ENCODE data around the gene HTRA3.

DNA sequence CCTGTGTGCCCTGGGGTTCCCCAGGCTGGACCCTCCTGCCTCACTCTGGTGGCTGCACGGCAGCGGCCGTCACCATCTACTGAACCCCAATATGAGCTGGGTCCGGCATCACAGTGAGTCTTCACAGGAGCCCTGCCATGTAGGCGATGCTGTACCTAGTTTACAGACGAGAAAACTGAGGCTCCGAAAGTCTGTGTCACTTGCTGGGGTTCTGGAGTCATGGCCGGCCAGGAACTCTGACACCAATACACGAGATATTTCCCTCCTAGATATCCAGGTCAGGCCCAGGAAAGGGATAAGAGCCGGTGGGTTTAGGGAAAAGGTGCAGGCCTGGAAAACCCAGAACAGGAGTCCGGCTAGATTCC is 74.4 kb downstream of the HTRA3 start:
- TF ChIP-seq JUN (IDR thresholded peaks at IDR 0.05; ENCODE audit: low read depth, low read length): no peak
- TF ChIP-seq SRF (IDR thresholded peaks at IDR 0.05; ENCODE audit: low read depth, low read length): no peak
- TF ChIP-seq JUND (IDR thresholded peaks at IDR 0.05; ENCODE audit: low read length): no peak
- TF ChIP-seq SUZ12 (IDR thresholded peaks at IDR 0.05; ENCODE audit: low read length): no peak
- TF ChIP-seq GABPA (IDR thresholded peaks at IDR 0.05; ENCODE audit: borderline replicate concordance, insufficient read depth, low read length): no peak
- no peak for TF ChIP-seq ATF3 (IDR thresholded peaks at IDR 0.05; ENCODE audit: insufficient read depth, low read depth, low read length)
- TF ChIP-seq, protein P1, sequence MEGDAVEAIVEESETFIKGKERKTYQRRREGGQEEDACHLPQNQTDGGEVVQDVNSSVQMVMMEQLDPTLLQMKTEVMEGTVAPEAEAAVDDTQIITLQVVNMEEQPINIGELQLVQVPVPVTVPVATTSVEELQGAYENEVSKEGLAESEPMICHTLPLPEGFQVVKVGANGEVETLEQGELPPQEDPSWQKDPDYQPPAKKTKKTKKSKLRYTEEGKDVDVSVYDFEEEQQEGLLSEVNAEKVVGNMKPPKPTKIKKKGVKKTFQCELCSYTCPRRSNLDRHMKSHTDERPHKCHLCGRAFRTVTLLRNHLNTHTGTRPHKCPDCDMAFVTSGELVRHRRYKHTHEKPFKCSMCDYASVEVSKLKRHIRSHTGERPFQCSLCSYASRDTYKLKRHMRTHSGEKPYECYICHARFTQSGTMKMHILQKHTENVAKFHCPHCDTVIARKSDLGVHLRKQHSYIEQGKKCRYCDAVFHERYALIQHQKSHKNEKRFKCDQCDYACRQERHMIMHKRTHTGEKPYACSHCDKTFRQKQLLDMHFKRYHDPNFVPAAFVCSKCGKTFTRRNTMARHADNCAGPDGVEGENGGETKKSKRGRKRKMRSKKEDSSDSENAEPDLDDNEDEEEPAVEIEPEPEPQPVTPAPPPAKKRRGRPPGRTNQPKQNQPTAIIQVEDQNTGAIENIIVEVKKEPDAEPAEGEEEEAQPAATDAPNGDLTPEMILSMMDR (IDR thresholded peaks at IDR 0.05; ENCODE audit: control extremely low read depth in 1 of 3, insufficient read depth in 1 of 3, low read depth in 1 of 3, low read length in 3 of 3): no peak

Measured in H1 (cell line).